GM23338 (cell line): ENCODE data around the gene HS1BP3. TPM values are rescaled to one million over a fixed set of nuclear protein-coding genes. Genes with fewer than 3 reads are reported as not detected.

ENCODE experiments used
- ATAC-seq: fragments of 200-7000 bp; cut with Tn5 transposase; 3 replicates; pipeline ENCODE4 v1.9.1; 2020
- DNase-seq: peaks from one replicate; pipeline ENCODE4 v3.0.0-alpha.2; 2015; ENCODE audit warnings: low spot score
- H2AFZ ChIP-seq: fragments of 200-600 bp; sonication (generic); 2 replicates; pipeline ENCODE4 v1.8.0; 2016; ENCODE audit warnings: antibody characterized with exemption, mild to moderate bottlenecking, moderate library complexity
- H3F3A ChIP-seq: fragments of 200-600 bp; sonication (generic); replicated peaks from 2 replicates; pipeline ENCODE4 v1.8.0; 2017; ENCODE audit warnings: antibody characterized with exemption, mixed run types, low read depth
- H3K27ac ChIP-seq: fragments of 200-600 bp; sonication (generic); 2 replicates; pipeline ENCODE4 v1.6.1; 2016; ENCODE audit warnings: low read depth
- H3K27me3 ChIP-seq: fragments of 200-600 bp; sonication (generic); 2 replicates; pipeline ENCODE4 v1.8.0; 2016; ENCODE audit warnings: mild to moderate bottlenecking, mixed run types, moderate library complexity; ENCODE audit not compliant: insufficient read depth
- H3K36me3 ChIP-seq: fragments of 200-600 bp; sonication (generic); 2 replicates; pipeline ENCODE4 v1.8.0; 2016; ENCODE audit warnings: mild to moderate bottlenecking; ENCODE audit not compliant: insufficient read depth
- H3K4me1 ChIP-seq: fragments of 200-600 bp; sonication (generic); 2 replicates; pipeline ENCODE4 v1.8.0; 2016; ENCODE audit warnings: mild to moderate bottlenecking, moderate library complexity; ENCODE audit not compliant: insufficient read depth
- H3K4me2 ChIP-seq: fragments of 200-600 bp; sonication (generic); 2 replicates; pipeline ENCODE4 v1.7.1; 2017; ENCODE audit warnings: mixed run types
- H3K4me3 ChIP-seq: fragments of 200-600 bp; sonication (generic); 2 replicates; pipeline ENCODE4 v1.6.1; 2016; ENCODE audit warnings: mixed run types
- H3K79me2 ChIP-seq: fragments of 200-600 bp; sonication (generic); replicated peaks from 2 replicates; pipeline ENCODE4 v1.8.0; 2017; ENCODE audit warnings: mild to moderate bottlenecking; ENCODE audit not compliant: insufficient read depth
- H3K9me2 ChIP-seq: fragments of 200-600 bp; sonication (generic); 2 replicates; pipeline ENCODE4 v1.8.0; 2017; ENCODE audit not compliant: insufficient read depth
- H4K20me1 ChIP-seq: fragments of 200-600 bp; sonication (generic); replicated peaks from 2 replicates; pipeline ENCODE4 v1.8.0; 2017; ENCODE audit warnings: mild to moderate bottlenecking; ENCODE audit not compliant: insufficient read depth
- H3K27ac Mint-ChIP-seq: 2 replicates; pipeline ENCODE4 v1.8.0; 2020; ENCODE audit warnings: inconsistent platforms, mild to moderate bottlenecking, moderate library complexity, mixed read lengths
- H3K27me3 Mint-ChIP-seq: 3 replicates; pipeline ENCODE4 v1.8.0; 2022; ENCODE audit warnings: low read depth, mild to moderate bottlenecking, moderate library complexity, mixed read lengths, inconsistent platforms; ENCODE audit not compliant: insufficient read depth, poor library complexity
- H3K36me3 Mint-ChIP-seq: 3 replicates; pipeline ENCODE4 v1.8.0; 2021; ENCODE audit warnings: low read depth, mild to moderate bottlenecking, inconsistent platforms, moderate library complexity, mixed read lengths
- H3K4me1 Mint-ChIP-seq: 3 replicates; pipeline ENCODE4 v1.8.0; 2020; ENCODE audit warnings: mild to moderate bottlenecking, inconsistent platforms, mixed read lengths
- H3K4me3 Mint-ChIP-seq: 3 replicates; pipeline ENCODE4 v1.8.0; 2021; ENCODE audit warnings: moderate library complexity, mild to moderate bottlenecking, inconsistent platforms, mixed read lengths
- H3K9me3 Mint-ChIP-seq: 3 replicates; pipeline ENCODE4 v1.8.0; 2020; ENCODE audit warnings: moderate library complexity, mild to moderate bottlenecking, inconsistent platforms, mixed read lengths
- CREB1 ChIP-seq: fragments of 250-450 bp; sonication (Bioruptor Pico); IDR thresholded peaks from 2 replicates; pipeline ENCODE4 v1.5.0; 2020; ENCODE audit warnings: low read depth, mild to moderate bottlenecking, moderate library complexity
- CTCF ChIP-seq, 2 experiments: fragments of 200-600 bp in 1 of 2; sonication (generic) in 1 of 2; conservative IDR thresholded peaks; 2 replicates each; pipeline versions ENCODE4 v1.5.1 to v1.6.1; 2016 to 2017; ENCODE audit warnings: antibody characterized with exemption in 2 of 2, low read depth in 2 of 2, mild to moderate bottlenecking in 2 of 2, moderate library complexity in 1 of 2
- ETS1 ChIP-seq: IDR thresholded peaks from 2 replicates; pipeline ENCODE4 v1.6.1; 2016; ENCODE audit warnings: antibody characterized with exemption
- POLR2AphosphoS5 ChIP-seq: IDR thresholded peaks from 2 replicates; pipeline ENCODE4 v1.6.1; 2016; ENCODE audit warnings: antibody characterized with exemption, low read depth
- REST ChIP-seq: IDR thresholded peaks from one replicate; pipeline ENCODE4 v1.6.1; 2018; ENCODE audit warnings: antibody characterized with exemption; ENCODE audit not compliant: unreplicated experiment
- STAT1 ChIP-seq: IDR thresholded peaks from one replicate; pipeline ENCODE4 v1.6.1; 2016; ENCODE audit warnings: antibody characterized with exemption; ENCODE audit not compliant: unreplicated experiment
- ZNF114 ChIP-seq: fragments of 250-450 bp; sonication (Bioruptor Pico); IDR thresholded peaks from 2 replicates; pipeline ENCODE4 v1.5.0; 2020; ENCODE audit warnings: mild to moderate bottlenecking, moderate library complexity
- ZNF331 ChIP-seq: fragments of 250-450 bp; sonication (Bioruptor Pico); IDR thresholded peaks from 2 replicates; pipeline ENCODE4 v1.5.0; 2020; ENCODE audit warnings: low read depth, mild to moderate bottlenecking, moderate library complexity
- polyA plus RNA-seq: library from polyadenylated mRNA; unstranded; fragments of >200 nt; fragmentation: Nextera tagmentation; extraction: Ambion mirVana; gene quantifications from 2 replicates; pipeline ENCODE4 v1.2.1, GENCODE V29; 2016
- total RNA-seq: library from RNA; depleted of rRNA; stranded (reverse); fragments of >200 nt; shearing (Covaris generic); gene quantifications from 2 replicates; pipeline ENCODE4 v1.2.3, GENCODE V29; 2014

Gene HS1BP3
- total and polyA plus RNA-seq, 2 experiments from 2014 or later, result 7.2 to 15.0 TPM

GRCh38 chr2:20597860-20598183 lies 53.1 kb downstream of the HS1BP3 start:
- Histone ChIP-seq H3F3A (no peaks in the 10 kb centered on the region), H3K27ac (no peak overlapping the region), H3K4me2 (no peak overlapping the region), H3K9me2 (no peaks in the 10 kb centered on the region), H2AFZ (no peak overlapping the region), H3K36me3 (no peaks in the 10 kb centered on the region), H3K27me3 (no peaks in the 10 kb centered on the region), H3K4me3 (no peak overlapping the region), H3K4me1 (no peaks in the 10 kb centered on the region; the same call in 1 of the 2 replicates), H3K79me2 (no peaks in the 10 kb centered on the region), H4K20me1 (no peaks in the 10 kb centered on the region)
- Mint-ChIP-seq H3K4me1 (peaks cover 21% of the 10 kb centered on the region), H3K27ac (no peak overlapping the region), H3K9me3 (no peaks in the 10 kb centered on the region), H3K36me3 (no peaks in the 10 kb centered on the region), H3K4me3 (no peak overlapping the region), H3K27me3 (peaks cover 7% of the 10 kb centered on the region)
- ATAC-seq (no peak), DNase-seq (no peak)
- no peak for TF ChIP-seq ZNF114
- no peak for TF ChIP-seq POLR2AphosphoS5
- no peak for TF ChIP-seq ZNF331 (CRISPR knock-in tag)
- TF ChIP-seq CREB1 (CRISPR knock-in tag), result no peak
- no peak for TF ChIP-seq STAT1
- no peak for TF ChIP-seq REST
- TF ChIP-seq ETS1, result no peak

GRCh38 chr2:20596973-20597859 lies 53.7 kb downstream of the HS1BP3 start:
- Histone ChIP-seq H3K79me2 (no peaks in the 10 kb centered on the region), H3K27ac (no peak overlapping the region)

More at GRCh38 chr2:20596973-20597859, 53.7 kb downstream of the HS1BP3 start:
- Histone ChIP-seq H3K9me2 (no peaks in the 10 kb centered on the region), H3K4me1 (no peaks in the 10 kb centered on the region; the same call in 1 of the 2 replicates), H3K36me3 (no peaks in the 10 kb centered on the region), H3K4me2 (no peak overlapping the region), H3K27me3 (no peaks in the 10 kb centered on the region), H3F3A (no peaks in the 10 kb centered on the region), H4K20me1 (no peaks in the 10 kb centered on the region), H3K4me3 (no peak overlapping the region), H2AFZ (no peak overlapping the region)
- no peak overlapping the region for H3K4me3 Mint-ChIP-seq
- peaks cover 21% of the 10 kb centered on the region for H3K4me1 Mint-ChIP-seq
- no peak overlapping the region for H3K27ac Mint-ChIP-seq
- DNase-seq (no peak), ATAC-seq (no peak)
- no peaks in the 10 kb centered on the region for H3K36me3 Mint-ChIP-seq
- H3K9me3 Mint-ChIP-seq, result no peaks in the 10 kb centered on the region
- H3K27me3 Mint-ChIP-seq, result peaks cover 10% of the 10 kb centered on the region
- TF ChIP-seq CTCF (conservative IDR thresholded peaks at IDR 0.05; ENCODE audit: low read depth in 2 of 2), result no peak
- TF ChIP-seq ZNF331 (CRISPR knock-in tag), result no peak
- TF ChIP-seq ZNF114, result no peak
- TF ChIP-seq REST, result no peak
